GM12878 (cell line): Measurements from ENCODE around the gene C1GALT1.

ENCODE experiments used
- CTCF ChIP-seq, 3 experiments: IDR thresholded peaks in 2 of 3; conservative IDR thresholded peaks in 1 of 3; 2 replicates each; pipeline ENCODE4 v1.5.1; 2011; ENCODE audit warnings: low read depth in 3 of 3, low read length in 3 of 3, mild to moderate bottlenecking in 3 of 3, control low read depth in 2 of 3, moderate library complexity in 2 of 3, inconsistent platforms in 1 of 3, mixed read lengths in 1 of 3; ENCODE audit not compliant: control insufficient read depth in 2 of 3, insufficient read depth in 1 of 3; ENCODE audit errors: extremely low read depth in 1 of 3
- ETV6 ChIP-seq, 2 experiments: fragments of 450-650 bp in 1 of 2; IDR thresholded peaks in 1 of 2; conservative IDR thresholded peaks in 1 of 2; 2 replicates each; pipeline ENCODE4 v1.6.1; 2014; ENCODE audit warnings: antibody characterized with exemption in 1 of 2, borderline replicate concordance in 1 of 2, low read depth in 1 of 2, mild to moderate bottlenecking in 1 of 2, moderate library complexity in 1 of 2
- EZH2 ChIP-seq: IDR thresholded peaks from 2 replicates; pipeline ENCODE4 v1.6.1; 2012; ENCODE audit warnings: low read depth, mild to moderate bottlenecking, control low read depth, inconsistent platforms, low read length, borderline replicate concordance; ENCODE audit not compliant: control insufficient read depth
- HDAC2 ChIP-seq: fragments of 200-600 bp; sonication (generic); IDR thresholded peaks from 2 replicates; pipeline ENCODE4 v1.6.1; 2017
- SRF ChIP-seq, 2 experiments: IDR thresholded peaks; 2 replicates each; pipeline ENCODE4 v1.6.1; 2011; ENCODE audit warnings: low read depth in 2 of 2, low read length in 2 of 2, mild to moderate bottlenecking in 1 of 2, moderate library complexity in 1 of 2

- TF ChIP-seq SRF (IDR thresholded peaks at IDR 0.05; ENCODE audit: low read depth in 2 of 2, low read length in 2 of 2) (no peak), CTCF (IDR thresholded peaks at IDR 0.05 in 2 of 3, conservative IDR thresholded peaks at IDR 0.05 in 1 of 3; ENCODE audit: control insufficient read depth in 2 of 3, extremely low read depth in 1 of 3, insufficient read depth in 1 of 3, low read depth in 3 of 3, low read length in 3 of 3) (no peak), ETV6 (conservative IDR thresholded peaks at IDR 0.05 in 1 of 2, IDR thresholded peaks at IDR 0.05 in 1 of 2; ENCODE audit: borderline replicate concordance in 1 of 2, low read depth in 1 of 2) (no peak), HDAC2 (no peak), EZH2 (no peak)
Observed at GRCh38 chr7:7177044-7177517, 5.3 kb upstream of the C1GALT1 start.
